HG02981 (cell line): ENCODE results near the gene SNRPE.
A peak's percentile ranks its signal among the peaks of the same experiment; 100 is the strongest.
"Not testable (repeated sequence)": the region's sequence is repeated elsewhere in the genome, so short reads cannot be mapped to it uniquely, and the experiment has no call there.

Experiments used
- ATAC-seq: cut with Tn5 transposase; IDR thresholded peaks from one replicate; pipeline ENCODE4 v1.9.1; 2021; ENCODE audit warnings: mild to moderate bottlenecking, moderate library complexity; ENCODE audit not compliant: unreplicated experiment

Gene SNRPE

GRCh38 chr1:203861379-203862184 is at the start of gene SNRPE:
TSS of gene SNRPE (plus strand) at chr1:203861599. CDS start at chr1:203861660, 61 bp downstream.
- peak; percentile 98 for ATAC-seq

- no peak for ATAC-seq
Measured at GRCh38 chr1:203813581-203814341, 47.6 kb upstream of the SNRPE start.

GRCh38 chr1:203818399-203818798 is 43.0 kb upstream of the SNRPE start:
- ATAC-seq, result no peak

- no peak for ATAC-seq
Measured at GRCh38 chr1:203823306-203823705, 38.1 kb upstream of the SNRPE start.

- ATAC-seq, result no peak
Measured at GRCh38 chr1:203826175-203826574, 35.2 kb upstream of the SNRPE start.

- ATAC-seq, result no peak
Measured at GRCh38 chr1:203828002-203828401, 33.4 kb upstream of the SNRPE start.

GRCh38 chr1:203828503-203828902 is 32.9 kb upstream of the SNRPE start:
- ATAC-seq, result no peak

- not testable (repeated sequence) for ATAC-seq
Measured at GRCh38 chr1:203829247-203829646, 32.2 kb upstream of the SNRPE start.

GRCh38 chr1:203835476-203835875 is 25.9 kb upstream of the SNRPE start:
- no peak for ATAC-seq

GRCh38 chr1:203839081-203839480 is 22.3 kb upstream of the SNRPE start:
- no peak for ATAC-seq

- ATAC-seq, result no peak
Measured at GRCh38 chr1:203840208-203840808, 21.1 kb upstream of the SNRPE start.

GRCh38 chr1:203842559-203842876 is 18.9 kb upstream of the SNRPE start:
- ATAC-seq, result no peak

GRCh38 chr1:203843435-203843834 is 18.0 kb upstream of the SNRPE start:
- ATAC-seq, result no peak

- not testable (repeated sequence) for ATAC-seq
Measured at GRCh38 chr1:203853112-203853511, 8.3 kb upstream of the SNRPE start.

- no peak for ATAC-seq
Measured at GRCh38 chr1:203858055-203858454, 3.3 kb upstream of the SNRPE start.

GRCh38 chr1:203858975-203859374 is 2.4 kb upstream of the SNRPE start:
- ATAC-seq, result no peak

GRCh38 chr1:203860396-203861025 is 888 bp upstream of the SNRPE start:
- no peak for ATAC-seq

- no peak for ATAC-seq
Measured at GRCh38 chr1:203867802-203868201, 6.4 kb downstream of the SNRPE start.

- ATAC-seq, result no peak
Measured at GRCh38 chr1:203870245-203870644, 8.8 kb downstream of the SNRPE start.

GRCh38 chr1:203871114-203871880 is 9.9 kb downstream of the SNRPE start:
- no peak for ATAC-seq

GRCh38 chr1:203873094-203873493 is 11.7 kb downstream of the SNRPE start:
- ATAC-seq, result no peak
